Esophagus squamous epithelium (tissue), 5 donors: Measurements from ENCODE around the gene MCUB. TPM values are rescaled to one million over a fixed set of nuclear protein-coding genes. Genes with fewer than 3 reads are reported as not detected.

Experiments
- DNase-seq: peaks from one replicate; lab custom pipeline; 2025; lab: John Stamatoyannopoulos, UW
- H3K27ac ChIP-seq, 4 donors: fragments of 200-600 bp; sonication (generic); one replicate each; pipeline ENCODE4 v1.5.1; 2016 to 2019; ENCODE audit warnings: mild to moderate bottlenecking in 1 of 4
- H3K27me3 ChIP-seq, 4 donors: fragments of 200-600 bp; sonication (generic); 1 replicate in 3 of 4; 2 replicates in 1 of 4; pipeline versions ENCODE4 v1.5.1 to v1.6.0; 2017 to 2021; ENCODE audit warnings: antibody characterized with exemption in 1 of 4
- H3K36me3 ChIP-seq, 3 donors: fragments of 200-600 bp; sonication (generic); one replicate each; pipeline ENCODE4 v1.5.1; 2016 to 2019
- H3K4me1 ChIP-seq, 3 donors: fragments of 200-600 bp; sonication (generic); one replicate each; pipeline ENCODE4 v1.5.1; 2017 to 2019
- H3K4me3 ChIP-seq, 4 donors: fragments of 200-600 bp; sonication (generic); 1 replicate in 3 of 4; 2 replicates in 1 of 4; pipeline ENCODE4 v1.5.1; 2016 to 2019; ENCODE audit warnings: mild to moderate bottlenecking in 2 of 4, moderate library complexity in 1 of 4
- H3K9me3 ChIP-seq, 3 donors: fragments of 200-600 bp; sonication (generic); one replicate each; pipeline ENCODE4 v1.5.1; 2016 to 2019
- POLR2A ChIP-seq, 4 donors: fragments of 450-650 bp; IDR thresholded peaks; one replicate each; pipeline ENCODE4 v1.6.1; 2017; ENCODE audit warnings: antibody characterized with exemption in 4 of 4, mild to moderate bottlenecking in 4 of 4, moderate library complexity in 3 of 4
- WGBS, 2 donors: methylation state at CpG; one replicate each; pipeline ENCODE4 v1.1.5; 2018; 5-methylcytosine and 5-hydroxymethylcytosine counted together
- intact Hi-C: fragments of 100-400 bp; cut with DNase I; formaldehyde crosslinking; loops from one replicate; pipeline ENCODE4 v1.15.0; 2022
- total RNA-seq, 4 donors: library from RNA; depleted of rRNA; stranded (reverse); fragments of >200 nt; gene quantifications; one replicate each; pipeline ENCODE4 v1.1.0, GENCODE V29; 2016
- TF ChIP-seq, protein P1 (sequence below), 6 experiments: fragments of 450-650 bp in 4 of 6; fragments of 200-600 bp in 2 of 6; sonication (generic) in 2 of 6; IDR thresholded peaks; one replicate each; pipeline ENCODE4 v1.5.1; 2016 to 2019; ENCODE audit warnings: antibody characterized with exemption in 6 of 6, mild to moderate bottlenecking in 4 of 6, moderate library complexity in 4 of 6
- donor health status: DM: yes; HTN: yes; CAD: no.

MCUB gene
- total RNA-seq, 4 donors from 2014 or later = 18.7 to 34.5 (median 22.2) TPM

DNA sequence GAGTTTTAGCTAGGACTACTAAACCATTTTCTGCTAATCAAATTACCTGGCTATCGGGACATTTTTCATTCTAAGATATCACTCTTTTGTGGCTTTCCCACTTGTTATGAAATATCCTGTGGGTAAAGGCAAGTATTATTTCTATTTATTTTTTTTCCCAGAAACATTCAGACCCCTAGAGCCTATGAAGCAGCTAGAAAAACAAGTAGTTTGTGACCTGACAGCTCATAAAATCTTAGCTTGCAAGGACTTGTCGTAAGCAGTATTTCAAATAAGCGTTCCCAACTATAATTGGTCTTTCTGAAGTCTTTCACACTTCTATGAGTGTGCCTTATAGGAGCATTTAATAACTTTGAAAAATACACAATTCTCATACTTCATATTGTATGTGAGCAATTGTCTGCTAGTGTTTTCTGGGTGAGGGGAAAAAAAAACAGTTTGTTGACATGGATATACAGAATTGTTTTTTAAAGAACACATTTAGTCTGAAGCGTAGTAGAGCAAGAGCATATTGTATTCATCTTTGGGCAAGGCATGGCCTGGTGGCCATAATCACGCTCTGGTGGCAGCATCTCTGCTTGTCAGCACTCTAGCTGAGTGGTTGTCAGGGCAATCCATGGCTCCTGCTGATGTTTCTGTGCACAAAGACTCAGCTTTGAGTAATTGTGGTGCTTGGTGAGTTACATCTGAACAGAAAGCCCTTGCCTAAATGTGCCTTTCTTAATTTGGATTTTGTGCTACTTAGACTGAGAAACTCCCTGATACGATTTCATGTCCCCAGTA lies 2.6 kb downstream of the MCUB start:
- no peak for DNase-seq
- TF ChIP-seq, protein P1, sequence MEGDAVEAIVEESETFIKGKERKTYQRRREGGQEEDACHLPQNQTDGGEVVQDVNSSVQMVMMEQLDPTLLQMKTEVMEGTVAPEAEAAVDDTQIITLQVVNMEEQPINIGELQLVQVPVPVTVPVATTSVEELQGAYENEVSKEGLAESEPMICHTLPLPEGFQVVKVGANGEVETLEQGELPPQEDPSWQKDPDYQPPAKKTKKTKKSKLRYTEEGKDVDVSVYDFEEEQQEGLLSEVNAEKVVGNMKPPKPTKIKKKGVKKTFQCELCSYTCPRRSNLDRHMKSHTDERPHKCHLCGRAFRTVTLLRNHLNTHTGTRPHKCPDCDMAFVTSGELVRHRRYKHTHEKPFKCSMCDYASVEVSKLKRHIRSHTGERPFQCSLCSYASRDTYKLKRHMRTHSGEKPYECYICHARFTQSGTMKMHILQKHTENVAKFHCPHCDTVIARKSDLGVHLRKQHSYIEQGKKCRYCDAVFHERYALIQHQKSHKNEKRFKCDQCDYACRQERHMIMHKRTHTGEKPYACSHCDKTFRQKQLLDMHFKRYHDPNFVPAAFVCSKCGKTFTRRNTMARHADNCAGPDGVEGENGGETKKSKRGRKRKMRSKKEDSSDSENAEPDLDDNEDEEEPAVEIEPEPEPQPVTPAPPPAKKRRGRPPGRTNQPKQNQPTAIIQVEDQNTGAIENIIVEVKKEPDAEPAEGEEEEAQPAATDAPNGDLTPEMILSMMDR (IDR thresholded peaks at IDR 0.05) = no peak
- TF ChIP-seq POLR2A (IDR thresholded peaks at IDR 0.05) = no peak
- WGBS, 2 donors = 79 to 82% methylated on average over 6 of the region's 6 CpGs

DNA sequence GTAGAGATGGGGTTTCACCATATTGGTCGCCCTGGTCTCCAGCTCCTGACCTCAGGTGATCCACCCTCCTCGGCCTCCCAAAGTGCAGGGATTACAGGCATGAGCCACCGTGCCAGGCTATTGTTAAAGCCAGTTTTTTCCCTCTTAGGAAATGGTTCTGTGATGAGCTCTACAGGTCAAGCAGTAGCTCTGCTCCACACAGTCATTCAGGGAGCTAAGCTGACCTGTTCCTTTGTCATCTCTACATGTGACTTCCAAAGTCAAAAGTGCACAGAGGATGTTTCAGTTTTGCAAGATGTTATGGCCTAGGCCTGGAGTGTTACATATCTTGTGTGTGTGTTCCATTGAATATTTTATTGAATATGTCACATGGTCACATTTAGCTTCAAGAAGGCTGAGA lies 11.4 kb downstream of the MCUB start:
- no peak for TF ChIP-seq POLR2A (IDR thresholded peaks at IDR 0.05)
- TF ChIP-seq, protein P1 (IDR thresholded peaks at IDR 0.05) = no peak
- WGBS, 2 donors = 76 to 86% methylated on average over 2 to 3 of the region's 3 CpGs
- intact Hi-C loops = no loop called here
- no peak overlapping the region for H3K4me3 ChIP-seq
- H3K9me3 ChIP-seq = no peaks in the 10 kb centered on the region
- H3K36me3 ChIP-seq = no peaks in the 10 kb centered on the region
- DNase-seq = no peak
- H3K27ac ChIP-seq = no peak overlapping the region
- H3K4me1 ChIP-seq = peaks cover 0 to 5% (median 0%) of the 10 kb centered on the region in 3 donors
- H3K27me3 ChIP-seq = no peaks in the 10 kb centered on the region

More for the DNA sequence above, 2.6 kb downstream of the MCUB start:
- Histone ChIP-seq H3K4me3 (no peak overlapping the region), H3K27me3 (no peaks in the 10 kb centered on the region), H3K4me1 (peaks cover 10 to 31% (median 14%) of the 10 kb centered on the region in 3 donors), H3K9me3 (no peaks in the 10 kb centered on the region), H3K27ac (no peak overlapping the region), H3K36me3 (no peaks in the 10 kb centered on the region)
- intact Hi-C loops = loop anchor here (10.0 kb wide), 1 partner anchor 128 kb away; the partner anchor contains the start of gene SEC24B

DNA sequence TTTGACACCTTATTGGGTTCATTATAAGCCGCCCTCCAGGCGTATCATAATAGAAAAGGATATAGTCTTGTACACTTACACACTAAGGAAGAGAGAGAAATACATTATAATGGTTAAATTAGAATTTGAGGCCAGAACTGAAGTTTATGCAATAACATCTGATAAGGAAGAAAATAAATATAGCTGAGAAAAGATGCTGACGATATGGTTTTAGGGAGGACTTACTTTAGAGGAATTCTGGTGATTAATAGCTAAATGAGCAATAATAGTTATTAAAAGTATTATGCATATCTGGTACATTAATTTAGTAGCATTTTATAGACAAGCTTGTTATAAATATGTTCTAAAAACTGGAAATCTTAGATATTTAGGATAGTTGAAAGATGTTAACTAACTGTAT lies 12.1 kb downstream of the MCUB start:
- Histone ChIP-seq H3K27me3 (no peaks in the 10 kb centered on the region), H3K4me1 (peaks cover 0 to 5% (median 0%) of the 10 kb centered on the region in 3 donors), H3K27ac (no peak overlapping the region), H3K4me3 (no peak overlapping the region), H3K9me3 (no peaks in the 10 kb centered on the region), H3K36me3 (no peaks in the 10 kb centered on the region)
- no peak for DNase-seq
- intact Hi-C loops = no loop called here
- 94 to 97% methylated on average over 3 of the region's 3 CpGs for WGBS, 2 donors
- TF ChIP-seq, protein P1 (IDR thresholded peaks at IDR 0.05) = no peak
- no peak for TF ChIP-seq POLR2A (IDR thresholded peaks at IDR 0.05)

DNA sequence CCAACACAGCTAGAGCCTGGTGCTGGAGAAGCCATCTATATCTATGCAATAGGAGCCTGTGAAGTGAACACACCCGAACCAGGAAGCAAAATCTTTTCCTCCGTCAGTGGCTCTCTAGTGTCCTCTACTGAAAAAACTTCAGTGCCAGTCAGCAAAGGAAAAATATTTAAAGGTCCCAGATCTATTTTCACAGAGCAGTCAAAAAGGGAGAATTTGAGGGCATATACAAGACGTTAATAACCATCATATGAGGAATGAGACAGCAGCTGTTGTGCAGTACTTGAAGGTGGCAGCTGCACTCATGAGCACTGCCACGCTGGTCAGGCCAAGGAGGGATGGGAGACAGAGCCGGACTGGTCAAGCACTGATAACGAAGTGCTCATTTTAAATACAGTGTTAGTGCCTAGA lies 14.4 kb downstream of the MCUB start:
- WGBS, 2 donors = 65 to 67% methylated on average over 6 of the region's 6 CpGs

More for the DNA sequence above, 14.4 kb downstream of the MCUB start:
- H3K9me3 ChIP-seq = no peaks in the 10 kb centered on the region
- peak overlapping the region in 1 of 4 donors; percentile 29 for H3K27ac ChIP-seq
- no peak overlapping the region for H3K4me3 ChIP-seq
- H3K36me3 ChIP-seq = no peaks in the 10 kb centered on the region
- intact Hi-C loops = no loop called here
- no peak for DNase-seq
- peaks cover 0 to 5% (median 0%) of the 10 kb centered on the region in 3 donors for H3K4me1 ChIP-seq
- no peaks in the 10 kb centered on the region for H3K27me3 ChIP-seq
- TF ChIP-seq, protein P1 (IDR thresholded peaks at IDR 0.05) = peak in 4 of 6 experiments; percentile 21 to 51 (median 36)
- no peak for TF ChIP-seq POLR2A (IDR thresholded peaks at IDR 0.05)
